Upper lobe of left lung (tissue), 6 donors: ENCODE measurements around the gene RAP2B. TPM values are rescaled to one million over a fixed set of nuclear protein-coding genes. Genes with fewer than 3 reads are reported as not detected.

Experiments
- ATAC-seq, 2 donors: fragments of 200-7000 bp; cut with Tn5 transposase; one replicate each; pipeline ENCODE4 v1.9.1; 2022; ENCODE audit warnings: mild to moderate bottlenecking in 2 of 2, moderate library complexity in 2 of 2; ENCODE audit not compliant: low FRiP score in 2 of 2
- DNase-seq, 2 donors: peaks; one replicate each; pipeline ENCODE4 v3.0.0-alpha.2; 2019 to 2020
- H3K27ac ChIP-seq, 4 donors: fragments of 200-600 bp; sonication (generic); one replicate each; pipeline ENCODE4 v1.5.1; 2016 to 2019
- H3K27me3 ChIP-seq, 4 donors: fragments of 200-600 bp; sonication (generic); one replicate each; pipeline ENCODE4 v1.5.1; 2017 to 2019
- H3K36me3 ChIP-seq, 4 donors: fragments of 200-600 bp; sonication (generic); one replicate each; pipeline ENCODE4 v1.5.1; 2016 to 2019
- H3K4me1 ChIP-seq, 4 donors: fragments of 200-600 bp; sonication (generic); one replicate each; pipeline ENCODE4 v1.5.1; 2018 to 2019
- H3K4me3 ChIP-seq, 4 donors: fragments of 200-600 bp; sonication (generic); one replicate each; pipeline ENCODE4 v1.5.1; 2017 to 2019; ENCODE audit warnings: mild to moderate bottlenecking in 2 of 4, moderate library complexity in 1 of 4
- H3K9me3 ChIP-seq, 4 donors: fragments of 200-600 bp; sonication (generic); one replicate each; pipeline ENCODE4 v1.5.1; 2018 to 2019
- EP300 ChIP-seq, 4 donors: sonication (generic); formaldehyde crosslinking; IDR thresholded peaks; one replicate each; pipeline ENCODE4 v1.5.1; 2017; ENCODE audit warnings: antibody characterized with exemption in 4 of 4, control low read depth in 2 of 4
- POLR2A ChIP-seq, 4 donors: fragments of 450-650 bp; IDR thresholded peaks; one replicate each; pipeline ENCODE4 v1.5.1; 2016 to 2017; ENCODE audit warnings: antibody characterized with exemption in 4 of 4, mild to moderate bottlenecking in 2 of 4
- POLR2AphosphoS5 ChIP-seq, 2 donors: sonication (generic); formaldehyde crosslinking; IDR thresholded peaks; one replicate each; pipeline ENCODE4 v1.5.1; 2017; ENCODE audit warnings: antibody characterized with exemption in 2 of 2
- WGBS, 2 donors: methylation state at CpG; one replicate each; pipeline ENCODE4 v1.1.5; 2017 to 2018; 5-methylcytosine and 5-hydroxymethylcytosine counted together
- total RNA-seq, 6 donors: library from RNA; depleted of rRNA in 4 of 6; stranded (reverse); fragments of >200 nt in 4 of 6; gene quantifications; one replicate each; pipeline versions ENCODE4 v1.1.0 to v1.2.1, GENCODE V29; 2016 to 2021
- TF ChIP-seq, protein P1 (sequence below), 6 experiments: fragments of 450-650 bp in 4 of 6; fragments of 200-600 bp in 2 of 6; sonication (generic) in 2 of 6; IDR thresholded peaks; one replicate each; pipeline ENCODE4 v1.5.1; 2016 to 2019; ENCODE audit warnings: antibody characterized with exemption in 6 of 6
- donor health status: DM: no; HTN: no; CAD: no; lungs with moderate emphysema.
- donor health status: DM: no; HTN: yes; CAD: no; lungs with severe emphysema.

The RAP2B gene
- total RNA-seq, 6 donors from 2014 or later, result 12.3 to 32.0 (median 22.9) TPM

DNA sequence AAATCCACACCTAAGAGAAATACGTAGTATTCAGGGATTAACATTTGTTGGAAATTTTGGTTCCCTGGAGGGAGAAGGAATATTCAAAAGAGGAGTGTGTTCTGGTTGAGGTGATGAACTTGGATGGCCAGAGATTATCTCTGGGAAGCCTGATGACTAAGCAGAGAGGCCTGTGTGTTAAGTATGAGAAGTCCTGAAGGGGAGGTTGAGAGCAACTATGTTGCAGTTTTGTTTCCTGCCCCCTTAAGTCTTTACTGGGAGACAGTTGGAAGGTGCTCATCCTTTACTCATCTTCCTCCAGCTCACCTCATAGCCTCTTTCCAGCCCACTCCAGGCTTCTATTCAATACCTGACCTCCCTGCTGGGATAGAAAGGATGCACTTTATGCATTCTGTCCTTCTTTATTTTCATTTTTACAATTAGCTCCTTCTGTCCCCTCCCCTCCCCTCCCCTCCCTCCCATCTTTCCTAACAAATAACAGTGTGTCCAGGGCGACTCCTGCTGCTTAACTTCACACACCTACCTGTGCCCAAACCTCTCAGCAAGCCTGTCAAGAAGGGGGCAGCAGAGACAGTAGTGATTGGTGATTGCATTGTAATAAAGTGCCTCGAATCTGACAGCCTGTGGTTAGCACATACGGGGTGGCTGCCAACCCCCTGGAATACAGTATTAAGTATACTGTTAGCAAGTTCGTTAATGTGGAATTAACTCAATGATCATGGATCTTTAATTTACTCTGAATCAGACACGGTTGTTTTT, 11.9 kb downstream of the RAP2B start:
- Histone ChIP-seq H3K27me3 (no peaks in the 10 kb centered on the region), H3K27ac (no peak overlapping the region), H3K4me3 (no peak overlapping the region), H3K9me3 (no peaks in the 10 kb centered on the region), H3K4me1 (no peaks in the 10 kb centered on the region), H3K36me3 (peaks cover 0 to 3% (median 0%) of the 10 kb centered on the region in 4 donors)
- TF ChIP-seq, protein P1, sequence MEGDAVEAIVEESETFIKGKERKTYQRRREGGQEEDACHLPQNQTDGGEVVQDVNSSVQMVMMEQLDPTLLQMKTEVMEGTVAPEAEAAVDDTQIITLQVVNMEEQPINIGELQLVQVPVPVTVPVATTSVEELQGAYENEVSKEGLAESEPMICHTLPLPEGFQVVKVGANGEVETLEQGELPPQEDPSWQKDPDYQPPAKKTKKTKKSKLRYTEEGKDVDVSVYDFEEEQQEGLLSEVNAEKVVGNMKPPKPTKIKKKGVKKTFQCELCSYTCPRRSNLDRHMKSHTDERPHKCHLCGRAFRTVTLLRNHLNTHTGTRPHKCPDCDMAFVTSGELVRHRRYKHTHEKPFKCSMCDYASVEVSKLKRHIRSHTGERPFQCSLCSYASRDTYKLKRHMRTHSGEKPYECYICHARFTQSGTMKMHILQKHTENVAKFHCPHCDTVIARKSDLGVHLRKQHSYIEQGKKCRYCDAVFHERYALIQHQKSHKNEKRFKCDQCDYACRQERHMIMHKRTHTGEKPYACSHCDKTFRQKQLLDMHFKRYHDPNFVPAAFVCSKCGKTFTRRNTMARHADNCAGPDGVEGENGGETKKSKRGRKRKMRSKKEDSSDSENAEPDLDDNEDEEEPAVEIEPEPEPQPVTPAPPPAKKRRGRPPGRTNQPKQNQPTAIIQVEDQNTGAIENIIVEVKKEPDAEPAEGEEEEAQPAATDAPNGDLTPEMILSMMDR (IDR thresholded peaks at IDR 0.05), result no peak
- TF ChIP-seq POLR2A (IDR thresholded peaks at IDR 0.05), result no peak
- no peak for TF ChIP-seq POLR2AphosphoS5 (IDR thresholded peaks at IDR 0.05)
- TF ChIP-seq EP300 (IDR thresholded peaks at IDR 0.05), result no peak
- 55 to 56% methylated on average over 6 of the region's 6 CpGs for WGBS, 2 donors
- ATAC-seq (no peak), DNase-seq (no peak)

DNA sequence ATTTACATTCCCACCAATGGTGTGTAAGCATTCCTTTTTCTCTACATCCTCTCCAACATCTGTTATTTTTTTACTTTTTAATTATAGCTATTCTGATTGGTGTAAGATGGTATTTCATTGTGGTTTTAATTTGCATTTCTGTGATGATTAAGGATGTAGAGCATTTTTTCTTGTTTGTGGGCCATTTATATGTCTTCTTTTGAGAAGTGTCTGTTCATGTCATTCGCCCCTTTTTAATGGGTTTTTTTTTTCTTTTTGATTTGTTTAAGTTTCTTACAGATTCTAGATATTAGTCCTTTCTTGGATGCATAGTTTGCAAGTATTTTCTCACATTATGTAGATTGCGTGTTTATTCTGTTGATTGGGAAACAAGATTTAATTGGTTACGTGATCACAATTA, 14.2 kb downstream of the RAP2B start:
- ATAC-seq (no peak), DNase-seq (no peak)
- Histone ChIP-seq H3K27me3 (no peaks in the 10 kb centered on the region), H3K4me1 (no peaks in the 10 kb centered on the region), H3K4me3 (no peak overlapping the region), H3K36me3 (no peaks in the 10 kb centered on the region), H3K9me3 (no peaks in the 10 kb centered on the region), H3K27ac (no peak overlapping the region)
- TF ChIP-seq POLR2AphosphoS5 (IDR thresholded peaks at IDR 0.05) (no peak), EP300 (IDR thresholded peaks at IDR 0.05) (no peak), POLR2A (IDR thresholded peaks at IDR 0.05) (no peak)
- TF ChIP-seq, protein P1 (IDR thresholded peaks at IDR 0.05), result no peak
- WGBS, 2 donors, result 96 to 97% methylated on average over 3 of the region's 3 CpGs

DNA sequence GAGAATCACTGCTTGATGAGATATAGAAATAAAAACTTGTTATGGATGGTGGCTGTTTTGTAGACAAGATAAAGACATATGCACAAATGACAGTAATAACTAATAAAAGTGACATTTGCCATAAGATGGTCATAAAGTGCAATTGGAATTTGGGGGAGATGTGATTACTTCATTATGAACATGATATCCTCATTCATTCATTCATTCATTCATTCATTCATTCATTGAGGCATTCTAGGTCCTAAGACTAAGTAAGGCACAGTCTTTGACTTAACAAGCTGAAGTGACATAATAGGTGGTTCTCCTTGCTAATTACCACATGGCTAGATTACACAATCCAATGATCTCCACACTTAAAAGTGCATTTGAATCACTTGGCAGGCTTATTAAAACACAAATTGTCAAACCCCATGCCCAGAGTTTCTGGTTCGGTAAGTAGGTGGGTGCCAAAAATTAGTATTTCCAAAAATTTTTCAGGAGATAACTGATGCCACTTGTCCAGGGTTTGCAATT, 18.9 kb downstream of the RAP2B start:
- no peak for ATAC-seq
- Histone ChIP-seq H3K27ac (no peak overlapping the region), H3K9me3 (no peaks in the 10 kb centered on the region), H3K4me3 (no peak overlapping the region), H3K36me3 (no peaks in the 10 kb centered on the region), H3K4me1 (no peaks in the 10 kb centered on the region), H3K27me3 (no peaks in the 10 kb centered on the region)
- 42 to 67% methylated on average over 1 of the region's 1 CpG for WGBS, 2 donors
- no peak for DNase-seq
- TF ChIP-seq EP300 (IDR thresholded peaks at IDR 0.05) (no peak), POLR2AphosphoS5 (IDR thresholded peaks at IDR 0.05) (no peak), POLR2A (IDR thresholded peaks at IDR 0.05) (no peak)
- TF ChIP-seq, protein P1 (IDR thresholded peaks at IDR 0.05), result no peak

DNA sequence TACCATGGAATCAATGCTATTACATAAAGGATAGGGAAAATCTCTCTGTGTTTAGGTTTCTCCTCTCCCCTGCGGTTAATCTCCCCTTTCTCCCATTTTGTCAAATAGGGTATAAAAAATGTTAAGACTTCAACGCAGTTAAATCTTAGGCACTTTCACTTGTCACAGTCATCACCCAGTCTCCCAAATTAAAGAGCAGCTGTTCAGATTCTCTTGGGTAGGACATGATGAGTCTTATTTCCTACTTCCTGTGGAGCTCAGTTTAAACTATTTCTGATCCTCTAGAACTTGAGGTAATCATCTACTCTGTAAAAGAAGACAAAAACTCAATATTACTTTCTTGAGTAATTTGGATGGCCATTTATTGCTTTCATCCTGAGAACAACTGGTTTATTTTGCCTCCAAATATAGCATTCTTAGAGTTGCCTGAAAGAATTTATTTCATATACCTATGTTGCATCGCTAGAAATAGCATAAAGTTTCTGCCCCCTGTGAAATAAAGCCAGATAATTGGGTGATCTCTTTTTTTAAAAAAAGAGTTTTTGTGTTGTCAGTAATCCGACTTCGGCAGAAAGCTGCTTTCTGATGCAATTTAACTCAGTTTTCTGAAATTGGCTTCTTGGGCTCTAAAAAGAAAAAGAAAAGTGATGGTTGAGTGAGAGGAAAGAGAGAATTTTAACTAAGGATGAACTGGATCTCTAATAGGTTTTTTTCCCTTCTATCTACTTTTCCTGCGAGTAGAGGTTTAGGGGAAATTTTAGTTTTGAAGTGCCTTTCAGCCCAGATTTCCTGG, 20.7 kb downstream of the RAP2B start:
- Histone ChIP-seq H3K4me3 (no peak overlapping the region), H3K27me3 (no peaks in the 10 kb centered on the region), H3K27ac (no peak overlapping the region), H3K4me1 (no peaks in the 10 kb centered on the region), H3K36me3 (no peaks in the 10 kb centered on the region), H3K9me3 (no peaks in the 10 kb centered on the region)
- no peak for DNase-seq
- WGBS, 2 donors, result 93 to 97% methylated on average over 6 of the region's 6 CpGs
- no peak for ATAC-seq
- TF ChIP-seq EP300 (IDR thresholded peaks at IDR 0.05), result no peak
- TF ChIP-seq POLR2AphosphoS5 (IDR thresholded peaks at IDR 0.05), result no peak
- TF ChIP-seq, protein P1 (IDR thresholded peaks at IDR 0.05), result no peak
- no peak for TF ChIP-seq POLR2A (IDR thresholded peaks at IDR 0.05)
